Measurements from ENCODE around the gene NFKBIZ.
A peak's percentile ranks its signal among the peaks of the same experiment; 100 is the strongest.

The NFKBIZ gene

GRCh38 chr3:101816215-101817149 lies 32.8 kb upstream of the NFKBIZ start:
- TF ChIP-seq POLR2A (IDR thresholded peaks at IDR 0.05; ENCODE audit: low read length) (no peak), GATA1 (IDR thresholded peaks at IDR 0.05; ENCODE audit: low read depth, low read length) (no peak)

GRCh38 chr3:101817992-101818391 lies 31.3 kb upstream of the NFKBIZ start:
- TF ChIP-seq POLR2A (IDR thresholded peaks at IDR 0.05; ENCODE audit: low read length) (no peak), GATA1 (IDR thresholded peaks at IDR 0.05; ENCODE audit: low read depth, low read length) (no peak)
- DNase-seq, result no peak

More at GRCh38 chr3:101816215-101817149, 32.8 kb upstream of the NFKBIZ start:
- DNase-seq, result no peak

- no peak for TF ChIP-seq POLR2A (IDR thresholded peaks at IDR 0.05; ENCODE audit: low read length)
- no peak for TF ChIP-seq GATA1 (IDR thresholded peaks at IDR 0.05; ENCODE audit: low read depth, low read length)
- DNase-seq, result no peak
Observed at GRCh38 chr3:101819649-101820206, 29.6 kb upstream of the NFKBIZ start.

- no peak for TF ChIP-seq GATA1 (IDR thresholded peaks at IDR 0.05; ENCODE audit: low read depth, low read length)
- DNase-seq, result no peak
Observed at GRCh38 chr3:101821503-101821902, 27.8 kb upstream of the NFKBIZ start.

GRCh38 chr3:101823525-101823924 lies 25.8 kb upstream of the NFKBIZ start:
- peak in 1 of 2 experiments; percentile 19 for DNase-seq
- TF ChIP-seq POLR2A (IDR thresholded peaks at IDR 0.05; ENCODE audit: low read length) (no peak), GATA1 (IDR thresholded peaks at IDR 0.05; ENCODE audit: low read depth, low read length) (no peak)

- no peak for DNase-seq
- TF ChIP-seq POLR2A (IDR thresholded peaks at IDR 0.05; ENCODE audit: low read length) (no peak), GATA1 (IDR thresholded peaks at IDR 0.05; ENCODE audit: low read depth, low read length) (no peak)
Observed at GRCh38 chr3:101824702-101825101, 24.6 kb upstream of the NFKBIZ start.

GRCh38 chr3:101825904-101826445 lies 23.3 kb upstream of the NFKBIZ start:
- no peak for DNase-seq
- no peak for TF ChIP-seq GATA1 (IDR thresholded peaks at IDR 0.05; ENCODE audit: low read depth, low read length)
- TF ChIP-seq POLR2A (IDR thresholded peaks at IDR 0.05; ENCODE audit: low read length), result no peak

GRCh38 chr3:101827211-101828174 lies 21.8 kb upstream of the NFKBIZ start:
- TF ChIP-seq POLR2A (IDR thresholded peaks at IDR 0.05; ENCODE audit: low read length), result peak; percentile 15
- TF ChIP-seq GATA1 (IDR thresholded peaks at IDR 0.05; ENCODE audit: low read depth, low read length), result no peak
- DNase-seq, result peak; percentile 61 to 74

- TF ChIP-seq GATA1 (IDR thresholded peaks at IDR 0.05; ENCODE audit: low read depth, low read length) (no peak), POLR2A (IDR thresholded peaks at IDR 0.05; ENCODE audit: low read length) (no peak)
- no peak for DNase-seq
Observed at GRCh38 chr3:101828276-101828675, 21.0 kb upstream of the NFKBIZ start.

- no peak for DNase-seq
Observed at GRCh38 chr3:101828691-101829436, 20.4 kb upstream of the NFKBIZ start.

GRCh38 chr3:101829437-101829830 lies 19.9 kb upstream of the NFKBIZ start:
- no peak for TF ChIP-seq GATA1 (IDR thresholded peaks at IDR 0.05; ENCODE audit: low read depth, low read length)
- no peak for DNase-seq

More at GRCh38 chr3:101828691-101829436, 20.4 kb upstream of the NFKBIZ start:
- TF ChIP-seq POLR2A (IDR thresholded peaks at IDR 0.05; ENCODE audit: low read length) (no peak), GATA1 (IDR thresholded peaks at IDR 0.05; ENCODE audit: low read depth, low read length) (no peak)

GRCh38 chr3:101829874-101830273 lies 19.4 kb upstream of the NFKBIZ start:
- no peak for TF ChIP-seq GATA1 (IDR thresholded peaks at IDR 0.05; ENCODE audit: low read depth, low read length)
- TF ChIP-seq POLR2A (IDR thresholded peaks at IDR 0.05; ENCODE audit: low read length), result no peak
- DNase-seq, result no peak

GRCh38 chr3:101833446-101833974 lies 15.8 kb upstream of the NFKBIZ start:
- DNase-seq, result no peak
- TF ChIP-seq GATA1 (IDR thresholded peaks at IDR 0.05; ENCODE audit: low read depth, low read length), result no peak
- no peak for TF ChIP-seq POLR2A (IDR thresholded peaks at IDR 0.05; ENCODE audit: low read length)

Measured in erythroblast (primary cell).